ENCODE results near the gene C18orf63. TPM values are rescaled to one million over a fixed set of nuclear protein-coding genes. Genes with fewer than 3 reads are reported as not detected.

Gene C18orf63
- total and polyA plus RNA-seq, 2 of the 4 experiments (the other 2 are of a cell fraction): not detected

GRCh38 chr18:74376523-74376922 is 60.9 kb downstream of the C18orf63 start:
- no peak overlapping the region for H2BK15ac ChIP-seq (ENCODE audit: low read depth, low read length)
- ATAC-seq (ENCODE audit: low read depth) (no peak), DNase-seq (no peak)
- H3K9me1 ChIP-seq (ENCODE audit: insufficient read depth, low read length): no peaks in the 10 kb centered on the region
- intact Hi-C loops (cut with micrococcal nuclease) (no loop called here), in situ Hi-C loops (cut with MboI; ENCODE audit: low sequenced_read_pairs) (no loop called here), dilution Hi-C loops (cut with HindIII; ENCODE audit: low sequenced_read_pairs, unreplicated experiment) (no loop called here)
- no CpG with 5 or more reads among the region's 4 CpGs for WGBS, 2 experiments (ENCODE audit: extremely low coverage in 2 of 2, insufficient read length in 1 of 2)
- TF ChIP-seq MXI1 (IDR thresholded peaks at IDR 0.05; ENCODE audit: borderline replicate concordance, low read depth, low read length) (no peak), MAZ (IDR thresholded peaks at IDR 0.05; ENCODE audit: borderline replicate concordance, low read depth, low read length) (no peak)
- H3K4me3 ChIP-seq (ENCODE audit: insufficient read depth, low read depth, low read length): no peak overlapping the region
- no peaks in the 10 kb centered on the region for H3K4me1 ChIP-seq (ENCODE audit: control insufficient read depth, insufficient read depth, low read length)
- H2AFZ ChIP-seq (replicated peaks; ENCODE audit: low read length, poor library complexity): no peak overlapping the region
- no peak overlapping the region for H3K4me2 ChIP-seq (ENCODE audit: low read depth, low read length)
- H3K9me3 ChIP-seq (ENCODE audit: control insufficient read depth, insufficient read depth, low read length): no peaks in the 10 kb centered on the region
- H3K79me1 ChIP-seq (ENCODE audit: low read depth in 1 of 2, low read length in 2 of 2): no peaks in the 10 kb centered on the region
- H3K36me3 ChIP-seq (ENCODE audit: control insufficient read depth, insufficient read depth, low read length): no peaks in the 10 kb centered on the region
- H2BK5ac ChIP-seq (ENCODE audit: low read depth, low read length, poor library complexity, severe bottlenecking): no peak overlapping the region
- H3K14ac ChIP-seq (replicated peaks; ENCODE audit: low read depth, low read length): no peak overlapping the region
- no peak overlapping the region for H4K8ac ChIP-seq (ENCODE audit: low read depth in 2 of 2, low read length in 2 of 2)
- ChIA-PET POLR2A (ENCODE audit: unreplicated experiment) (no interaction called here), CTCF (no interaction called here)
- no TSS peak for BruUV-seq (replicated peaks)
- no peak overlapping the region for H3K18ac ChIP-seq (ENCODE audit: low read depth, low read length)
- no peak overlapping the region for H3K27ac ChIP-seq (ENCODE audit: insufficient read depth, low read length)
- H2BK120ac ChIP-seq (ENCODE audit: low read depth, low read length): no peak overlapping the region
- H3K9ac ChIP-seq (ENCODE audit: low read depth, low read length): no peak overlapping the region
- H2AK5ac ChIP-seq (ENCODE audit: low read depth, low read length): no peak overlapping the region
- peaks cover 9% of the 10 kb centered on the region for H3K27me3 ChIP-seq (ENCODE audit: control insufficient read depth, insufficient read depth, low read length)
- H4K20me1 ChIP-seq (ENCODE audit: insufficient read depth, low read length): no peaks in the 10 kb centered on the region
- H4K91ac ChIP-seq (ENCODE audit: insufficient read depth, low read depth, low read length): no peak overlapping the region
- H2AK9ac ChIP-seq (replicated peaks; ENCODE audit: low read depth, low read length, poor library complexity): no peak overlapping the region
- no peak overlapping the region for H4K5ac ChIP-seq (ENCODE audit: low read depth, low read length)
- H2BK20ac ChIP-seq (ENCODE audit: low read depth, low read length): no peak overlapping the region
- no peak overlapping the region for H3K56ac ChIP-seq (ENCODE audit: extremely low read depth, insufficient read depth, low read length)
- no peak overlapping the region for H3K23ac ChIP-seq (ENCODE audit: low read depth, low read length)
- H3K4ac ChIP-seq (ENCODE audit: low read depth, low read length): no peak overlapping the region

All from IMR-90 (cell line).